Cardiac muscle cell (in vitro differentiated cells and primary cell): ENCODE data around the gene COQ9. TPM values are rescaled to one million over a fixed set of nuclear protein-coding genes. Genes with fewer than 3 reads are reported as not detected.

ENCODE experiments used
- DNase-seq, 2 donors: peaks; one replicate each; pipeline versions ENCODE4 v3.0.0 to v3.0.0-alpha.2; 2010 to 2017; ENCODE audit warnings: low read depth in 1 of 2, low spot score in 1 of 2
- H3K27ac ChIP-seq: fragments of 200-600 bp; sonication (generic); 2 replicates; pipeline ENCODE4 v1.5.1; 2016
- H3K27me3 ChIP-seq: fragments of 200-600 bp; sonication (generic); 2 replicates; pipeline ENCODE4 v1.6.0; 2016; ENCODE audit warnings: control low read depth
- H3K36me3 ChIP-seq: fragments of 200-600 bp; sonication (generic); 2 replicates; pipeline ENCODE4 v1.5.1; 2016; ENCODE audit warnings: control low read depth
- H3K4me1 ChIP-seq: fragments of 200-600 bp; sonication (generic); 2 replicates; pipeline ENCODE4 v1.8.1; 2017; ENCODE audit warnings: low read depth, mild to moderate bottlenecking, mixed run types
- H3K4me3 ChIP-seq: fragments of 200-600 bp; sonication (generic); 2 replicates; pipeline ENCODE4 v1.5.1; 2016; ENCODE audit warnings: mild to moderate bottlenecking
- H3K9me3 ChIP-seq: fragments of 200-600 bp; sonication (generic); 2 replicates; pipeline ENCODE4 v1.5.1; 2017; ENCODE audit warnings: low read depth, mild to moderate bottlenecking, control low read depth
- CTCF ChIP-seq: IDR thresholded peaks from 2 replicates; pipeline ENCODE4 v1.5.1; 2012; ENCODE audit warnings: low read depth, mild to moderate bottlenecking, low read length
- polyA plus RNA-seq: library from polyadenylated mRNA; unstranded; fragments of >200 nt; fragmentation: Nextera tagmentation; extraction: Ambion mirVana; gene quantifications from 2 replicates; pipeline ENCODE4 v1.2.1, GENCODE V29; 2016
- total RNA-seq: library from RNA; depleted of rRNA; stranded (reverse); fragments of >200 nt; gene quantifications from 2 replicates; pipeline ENCODE4 v1.2.3, GENCODE V29; 2016

COQ9 gene
- total and polyA plus RNA-seq, 2 experiments from 2014 or later, result 111 to 152 TPM

- no peak for DNase-seq
- peaks cover 16% of the 10 kb centered on the region for H3K36me3 ChIP-seq
- H3K27ac ChIP-seq, result peak overlapping the region; percentile 95
- no peaks in the 10 kb centered on the region for H3K9me3 ChIP-seq
- peak overlapping the region; percentile 100 for H3K4me3 ChIP-seq
- TF ChIP-seq CTCF, result no peak
- H3K27me3 ChIP-seq, result no peaks in the 10 kb centered on the region
- H3K4me1 ChIP-seq, result peaks cover 40% of the 10 kb centered on the region
Measured at GRCh38 chr16:57485091-57485915, 38.0 kb downstream of the COQ9 start.

DNA sequence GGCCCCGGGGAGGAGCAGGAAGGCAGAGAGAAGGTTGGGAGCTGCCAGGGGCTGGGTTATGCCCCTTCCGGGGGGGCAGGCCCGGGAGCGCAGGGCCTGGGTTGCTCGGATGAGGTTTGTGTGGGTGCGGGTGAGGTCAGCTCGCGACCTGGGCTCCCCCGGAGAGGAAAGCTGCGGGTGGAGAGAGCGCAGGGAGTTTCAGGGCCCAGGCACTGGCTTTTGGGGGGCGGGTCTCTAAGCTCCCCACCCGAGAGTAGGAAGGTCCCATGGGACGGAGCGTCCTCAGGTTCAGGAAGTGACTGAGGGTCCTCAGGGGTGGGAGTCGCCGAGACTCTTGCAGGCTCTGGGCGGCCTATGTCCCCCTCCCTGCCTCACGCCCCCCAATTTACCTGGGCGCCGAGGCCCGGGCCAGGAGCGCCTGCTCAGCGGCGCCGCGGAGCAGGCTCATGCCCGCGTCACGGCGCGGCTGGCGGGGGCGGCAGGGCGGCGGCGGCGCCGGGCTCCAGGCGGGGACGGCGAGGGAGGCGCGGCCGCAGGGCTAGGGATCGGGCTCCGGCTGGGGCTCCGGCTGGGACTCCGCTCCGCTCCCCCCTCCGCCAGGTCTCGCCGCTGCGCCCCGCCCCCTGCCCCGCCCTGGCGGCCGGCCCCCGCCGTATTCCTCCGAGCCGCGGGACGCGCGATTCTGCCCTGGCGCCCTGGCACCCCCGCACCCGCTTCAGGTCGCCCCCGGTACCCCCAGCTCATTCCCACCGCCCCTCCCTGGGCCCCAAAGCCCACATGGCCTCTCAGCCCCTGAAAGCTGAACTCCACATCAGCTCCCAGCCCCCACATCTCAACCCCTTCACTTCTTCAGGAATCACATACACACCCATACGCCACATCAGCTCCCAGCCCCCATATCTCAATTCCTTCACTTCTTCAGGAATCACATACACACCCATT, 38.9 kb downstream of the COQ9 start, which contains the start of gene DOK4:
Gene DOK4 (minus strand): TSS at position 578 of the 942 bp plus-strand sequence. CDS start 6,986 bp downstream, outside the sequence.
- H3K27ac ChIP-seq, result peak within 1 kb of the TSS; percentile 95

DNA sequence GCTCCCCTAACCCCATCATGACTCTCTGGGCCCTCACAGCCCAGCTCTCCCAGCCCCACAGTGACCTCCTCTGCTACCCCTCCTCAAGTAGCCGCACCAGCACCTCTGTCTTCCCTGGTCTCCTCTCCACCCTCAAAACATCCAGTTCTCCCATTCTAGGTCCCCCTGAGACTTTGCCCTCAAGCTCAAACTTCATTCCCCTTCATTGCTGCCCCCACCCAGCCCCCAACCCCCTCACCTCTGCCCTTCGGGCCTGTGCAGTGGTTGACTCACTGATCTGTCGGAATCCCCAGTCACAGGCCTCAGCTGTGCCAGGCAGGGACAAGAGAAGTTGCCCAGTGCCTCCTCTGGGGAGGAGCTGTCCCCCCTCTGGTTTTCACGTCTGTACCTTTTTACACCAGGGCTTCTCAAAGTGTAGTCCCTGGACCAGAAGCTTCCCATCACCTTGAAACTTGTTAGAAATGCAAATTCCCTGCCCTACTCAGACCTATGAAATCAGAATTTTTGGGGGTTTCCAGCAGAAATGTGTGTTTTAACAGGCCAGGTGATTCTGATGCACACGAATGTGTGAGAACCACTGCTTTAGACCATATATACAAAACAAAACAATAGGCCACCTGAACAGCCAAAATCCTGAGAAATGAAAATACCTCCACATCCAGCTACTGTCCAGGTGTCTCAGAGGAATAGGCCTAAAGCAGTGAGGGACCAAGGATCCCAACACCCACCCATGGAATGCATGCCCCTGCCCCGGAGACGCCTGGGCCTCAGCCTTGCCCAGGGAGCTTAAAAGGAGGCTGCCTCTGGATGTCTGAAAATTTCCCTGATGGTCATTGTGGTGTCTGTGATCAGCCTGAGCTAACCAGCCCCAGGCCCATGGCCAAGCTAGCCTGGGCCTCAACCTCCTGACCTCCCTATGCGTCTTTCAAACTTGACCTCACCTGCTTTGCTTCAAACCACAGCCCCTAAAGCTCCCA, 39.9 kb downstream of the COQ9 start:
- H3K9me3 ChIP-seq, result no peaks in the 10 kb centered on the region
- H3K4me1 ChIP-seq, result peaks cover 24% of the 10 kb centered on the region
- TF ChIP-seq CTCF, result no peak
- peak overlapping the region; percentile 77 for H3K27ac ChIP-seq
- peaks cover 3% of the 10 kb centered on the region for H3K36me3 ChIP-seq
- H3K4me3 ChIP-seq, result peak overlapping the region; percentile 100
- no peak for DNase-seq
- no peaks in the 10 kb centered on the region for H3K27me3 ChIP-seq

More for the DNA sequence above, 38.9 kb downstream of the COQ9 start, which contains the start of gene DOK4:
- Histone ChIP-seq H3K4me3 (peak within 1 kb of the TSS; percentile 100), H3K36me3 (peaks cover 11% of the 10 kb centered on the region), H3K27me3 (no peaks in the 10 kb centered on the region), H3K4me1 (peaks cover 31% of the 10 kb centered on the region), H3K9me3 (no peaks in the 10 kb centered on the region)
- TF ChIP-seq CTCF, result no peak
- DNase-seq, result peak; percentile 80 to 87

- Histone ChIP-seq H3K36me3 (no peaks in the 10 kb centered on the region), H3K27me3 (no peaks in the 10 kb centered on the region), H3K27ac (no peak overlapping the region), H3K4me3 (no peak overlapping the region), H3K9me3 (no peaks in the 10 kb centered on the region), H3K4me1 (peaks cover 23% of the 10 kb centered on the region)
- no peak for DNase-seq
- TF ChIP-seq CTCF, result no peak
Measured at GRCh38 chr16:57489229-57489628, 42.0 kb downstream of the COQ9 start.

- no peaks in the 10 kb centered on the region for H3K36me3 ChIP-seq
- H3K4me1 ChIP-seq, result peaks cover 12% of the 10 kb centered on the region
- H3K4me3 ChIP-seq, result no peak overlapping the region
- no peaks in the 10 kb centered on the region for H3K27me3 ChIP-seq
- no peaks in the 10 kb centered on the region for H3K9me3 ChIP-seq
- no peak for TF ChIP-seq CTCF
- DNase-seq, result no peak
- no peak overlapping the region for H3K27ac ChIP-seq
Measured at GRCh38 chr16:57493767-57494166, 46.5 kb downstream of the COQ9 start.
